ENCODE measurements around the gene FAM3A. TPM values are rescaled to one million over a fixed set of nuclear protein-coding genes. Genes with fewer than 3 reads are reported as not detected.

FAM3A gene
- total and polyA plus RNA-seq, 4 donors = 16.1 to 60.3 (median 39.9) TPM

Small RNAs within 50 kb of the gene (small RNA-seq; reads per million reads assigned to genes)
- not detected for gene RN7SL697P (ENCODE audit: low replicate concordance)

Other genes with a start within 250 kb of the FAM3A start
- not detected for gene TEX28, start 221.1 kb downstream of the FAM3A start, total RNA-seq
- gene TEX28, start 221.1 kb downstream of the FAM3A start, polyA plus RNA-seq (ENCODE audit: insufficient read length in 2 of 2) = not detected
- 10 to 100 TPM in 1 of 2 donors, 1 to 10 TPM in 1; 1.9 to 14.1 TPM for gene TKTL1, start 220.4 kb downstream of the FAM3A start, total RNA-seq
- 10 to 100 TPM; 17.7 to 22.6 TPM for gene TKTL1, start 220.4 kb downstream of the FAM3A start, polyA plus RNA-seq (ENCODE audit: insufficient read length in 2 of 2)
- 100 to 1,000 TPM; 187 to 384 TPM for gene FLNA, start 141.6 kb downstream of the FAM3A start, total RNA-seq
- 100 to 1,000 TPM; 203 to 271 TPM for gene FLNA, start 141.6 kb downstream of the FAM3A start, polyA plus RNA-seq (ENCODE audit: insufficient read length in 2 of 2)
- 10 to 100 TPM; 14.1 to 19.5 TPM for gene EMD, start 136.9 kb downstream of the FAM3A start, total RNA-seq
- 10 to 100 TPM; 84.4 to 88.1 TPM for gene EMD, start 136.9 kb downstream of the FAM3A start, polyA plus RNA-seq (ENCODE audit: insufficient read length in 2 of 2)
- 1,000 to 10,000 TPM; 1,775 to 3,365 TPM for gene RPL10, start 117.9 kb downstream of the FAM3A start, total RNA-seq
- gene RPL10, start 117.9 kb downstream of the FAM3A start, polyA plus RNA-seq (ENCODE audit: insufficient read length in 2 of 2) = 1,000 to 10,000 TPM; 2,002 to 2,049 TPM
- gene DNASE1L1, start 107.0 kb downstream of the FAM3A start, total RNA-seq = 10 to 100 TPM; 13.4 to 24.6 TPM
- gene DNASE1L1, start 107.0 kb downstream of the FAM3A start, polyA plus RNA-seq (ENCODE audit: insufficient read length in 2 of 2) = 10 to 100 TPM in 1 of 2 donors, 1 to 10 TPM in 1; 9.9 to 16.4 TPM
- gene TAFAZZIN, start 104.7 kb downstream of the FAM3A start, total RNA-seq = 10 to 100 TPM; 12.2 to 30.0 TPM
- gene TAFAZZIN, start 104.7 kb downstream of the FAM3A start, polyA plus RNA-seq (ENCODE audit: insufficient read length in 2 of 2) = 10 to 100 TPM; 48.4 to 65.3 TPM
- gene ATP6AP1, start 87.6 kb downstream of the FAM3A start, total RNA-seq = 10 to 100 TPM; 62.8 to 86.8 TPM
- gene ATP6AP1, start 87.6 kb downstream of the FAM3A start, polyA plus RNA-seq (ENCODE audit: insufficient read length in 2 of 2) = 100 to 1,000 TPM; 196 to 208 TPM
- 100 to 1,000 TPM; 185 to 194 TPM for gene GDI1, start 79.1 kb downstream of the FAM3A start, total RNA-seq
- gene GDI1, start 79.1 kb downstream of the FAM3A start, polyA plus RNA-seq (ENCODE audit: insufficient read length in 2 of 2) = 100 to 1,000 TPM; 674 to 688 TPM
- 10 to 100 TPM; 17.9 to 47.5 TPM for gene FAM50A, start 72.1 kb downstream of the FAM3A start, total RNA-seq
- gene FAM50A, start 72.1 kb downstream of the FAM3A start, polyA plus RNA-seq (ENCODE audit: insufficient read length in 2 of 2) = 10 to 100 TPM; 82.1 to 94.8 TPM
- 10 to 100 TPM; 13.3 to 22.5 TPM for gene PLXNA3, start 58.0 kb downstream of the FAM3A start, total RNA-seq
- gene PLXNA3, start 58.0 kb downstream of the FAM3A start, polyA plus RNA-seq (ENCODE audit: insufficient read length in 2 of 2) = 100 to 1,000 TPM in 1 of 2 donors, 10 to 100 TPM in 1; 95.0 to 127 TPM
- 10 to 100 TPM; 10.0 to 38.5 TPM for gene LAGE3, start 37.0 kb downstream of the FAM3A start, total RNA-seq
- gene LAGE3, start 37.0 kb downstream of the FAM3A start, polyA plus RNA-seq (ENCODE audit: insufficient read length in 2 of 2) = 10 to 100 TPM; 43.7 to 46.2 TPM
- 10 to 100 TPM; 29.6 to 32.1 TPM for gene UBL4A, start 29.6 kb downstream of the FAM3A start, total RNA-seq
- 10 to 100 TPM; 37.4 to 38.3 TPM for gene UBL4A, start 29.6 kb downstream of the FAM3A start, polyA plus RNA-seq (ENCODE audit: insufficient read length in 2 of 2)
- 10 to 100 TPM in 1 of 2 donors, 1 to 10 TPM in 1; 4.9 to 13.9 TPM for gene SLC10A3, start 25.6 kb downstream of the FAM3A start, total RNA-seq
- gene SLC10A3, start 25.6 kb downstream of the FAM3A start, polyA plus RNA-seq (ENCODE audit: insufficient read length in 2 of 2) = 10 to 100 TPM in 1 of 2 donors, 1 to 10 TPM in 1; 7.9 to 10.7 TPM
- gene G6PD, start 30.6 kb upstream of the FAM3A start, total RNA-seq = 10 to 100 TPM; 18.4 to 31.1 TPM
- 10 to 100 TPM; 41.4 to 45.5 TPM for gene G6PD, start 30.6 kb upstream of the FAM3A start, polyA plus RNA-seq (ENCODE audit: insufficient read length in 2 of 2)
- gene IKBKG, start 31.4 kb upstream of the FAM3A start, total RNA-seq = 10 to 100 TPM in 1 of 2 donors, 1 to 10 TPM in 1; 7.7 to 16.6 TPM
- gene IKBKG, start 31.4 kb upstream of the FAM3A start, polyA plus RNA-seq (ENCODE audit: insufficient read length in 2 of 2) = 10 to 100 TPM; 23.8 to 23.9 TPM
- gene CTAG1A, start 68.9 kb upstream of the FAM3A start, total RNA-seq = not detected
- not detected for gene CTAG1A, start 68.9 kb upstream of the FAM3A start, polyA plus RNA-seq (ENCODE audit: insufficient read length in 2 of 2)
- not detected for gene CTAG1B, start 103.0 kb upstream of the FAM3A start, total RNA-seq
- not detected for gene CTAG1B, start 103.0 kb upstream of the FAM3A start, polyA plus RNA-seq (ENCODE audit: insufficient read length in 2 of 2)
- not detected for gene CTAG2, start 137.3 kb upstream of the FAM3A start, total RNA-seq
- gene CTAG2, start 137.3 kb upstream of the FAM3A start, polyA plus RNA-seq (ENCODE audit: insufficient read length in 2 of 2) = not detected
- gene GAB3, start 234.8 kb upstream of the FAM3A start, total RNA-seq = 1 to 10 TPM; 4.4 to 5.3 TPM
- 1 to 10 TPM; 3.0 TPM for gene GAB3, start 234.8 kb upstream of the FAM3A start, polyA plus RNA-seq (ENCODE audit: insufficient read length in 2 of 2)
- gene DKC1, start 246.6 kb upstream of the FAM3A start, total RNA-seq = 10 to 100 TPM; 20.1 to 29.4 TPM
- gene DKC1, start 246.6 kb upstream of the FAM3A start, polyA plus RNA-seq (ENCODE audit: insufficient read length in 2 of 2) = 10 to 100 TPM; 38.6 to 42.4 TPM